ENCODE measurements around the gene CETN3.
"Not testable (repeated sequence)": the region's sequence is repeated elsewhere in the genome, so short reads cannot be mapped to it uniquely, and the experiment has no call there.

The CETN3 gene

GRCh38 chr5:90383903-90384302 is 25.7 kb downstream of the CETN3 start:
- DNase-seq (ENCODE audit: low read depth in 2 of 3, low spot score in 2 of 3) = no peak

GRCh38 chr5:90381213-90381929 is 28.2 kb downstream of the CETN3 start:
- DNase-seq (ENCODE audit: low read depth in 2 of 3, low spot score in 2 of 3) = no peak

- DNase-seq (ENCODE audit: low read depth in 2 of 3, low spot score in 2 of 3) = no peak
Observed at GRCh38 chr5:90379652-90380051, 29.9 kb downstream of the CETN3 start.

DNA sequence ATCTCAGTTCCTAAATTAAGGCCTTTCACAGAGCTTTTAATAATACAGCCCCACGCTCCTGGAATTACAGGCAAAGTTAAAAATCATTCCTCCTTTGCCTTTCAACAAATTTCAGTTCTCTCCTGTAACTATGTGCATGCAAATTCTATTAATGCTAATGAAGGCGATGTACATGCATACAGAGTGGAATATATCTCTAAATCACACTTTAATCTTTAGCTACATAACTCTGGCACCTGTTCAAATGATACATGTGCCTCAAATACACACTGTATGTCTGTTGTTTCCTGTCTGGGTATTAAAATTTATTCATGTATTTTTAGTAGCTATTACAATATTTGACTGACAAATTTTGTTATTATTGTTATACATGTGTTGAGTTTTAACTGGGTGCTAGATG is 30.8 kb downstream of the CETN3 start:
- DNase-seq (ENCODE audit: low read depth in 2 of 3, low spot score in 2 of 3) = no peak

DNA sequence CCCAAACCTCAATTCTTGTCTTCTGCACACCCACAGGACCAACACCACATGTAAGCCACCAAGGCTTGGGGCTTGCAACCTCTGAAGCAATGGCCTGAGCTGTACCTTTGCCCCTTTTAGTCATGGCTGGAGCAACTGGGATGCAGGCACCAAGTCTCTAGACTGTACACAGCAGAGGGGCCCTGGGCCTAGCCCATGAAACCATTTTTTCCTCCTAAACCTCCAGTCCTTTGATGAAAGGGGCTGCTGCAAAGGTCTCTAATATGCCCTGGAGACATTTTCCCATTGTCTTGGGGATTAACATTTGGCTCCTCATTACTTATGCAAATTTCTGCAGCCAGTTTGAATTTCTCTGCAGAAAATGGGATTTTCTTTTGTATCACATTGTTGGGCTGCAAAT is 38.3 kb downstream of the CETN3 start:
- DNase-seq (ENCODE audit: low read depth in 2 of 3, low spot score in 2 of 3) = not testable (repeated sequence)

- no peak for DNase-seq (ENCODE audit: low read depth in 2 of 3, low spot score in 2 of 3)
Observed at GRCh38 chr5:90368454-90369246, 40.9 kb downstream of the CETN3 start.

DNA sequence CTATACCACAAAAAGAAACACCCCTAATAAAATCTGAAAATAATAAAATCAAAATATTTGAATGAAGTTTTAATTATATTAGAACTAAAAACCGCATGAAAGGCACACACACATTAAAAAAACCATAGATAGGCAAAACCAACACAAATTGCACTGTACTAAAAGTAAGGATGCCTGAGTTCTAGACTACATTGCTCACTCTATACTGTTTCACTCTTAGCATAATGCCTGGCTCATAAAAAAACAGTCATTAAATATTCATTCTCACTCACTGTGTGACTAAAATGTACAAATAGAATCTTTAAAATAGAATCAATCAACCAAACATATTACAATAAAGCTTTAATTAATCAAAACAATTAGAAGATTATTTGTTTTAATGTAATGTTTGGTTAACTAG is 41.7 kb downstream of the CETN3 start:
- DNase-seq (ENCODE audit: low read depth in 2 of 3, low spot score in 2 of 3) = no peak

GRCh38 chr5:90366948-90367347 is 42.6 kb downstream of the CETN3 start:
- DNase-seq (ENCODE audit: low read depth in 2 of 3, low spot score in 2 of 3) = no peak

DNA sequence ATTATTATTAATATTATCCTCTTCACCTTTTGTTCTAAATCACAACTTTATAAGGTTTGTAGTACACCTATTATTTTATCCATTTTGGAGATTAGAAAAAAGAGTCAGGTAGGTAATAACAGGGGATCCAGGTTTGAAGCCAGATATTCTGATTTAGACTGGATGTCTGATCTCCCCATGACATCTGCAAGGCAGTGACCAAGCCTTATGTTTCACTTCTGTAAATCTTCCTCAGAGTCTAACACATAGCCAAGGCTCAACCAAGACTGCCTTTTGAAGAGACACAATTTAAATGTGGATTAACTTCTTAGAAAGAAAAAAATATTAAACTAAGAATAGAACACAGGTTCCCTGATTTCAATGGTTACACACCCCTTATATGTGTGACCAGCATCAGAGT is 44.2 kb downstream of the CETN3 start:
- no peak for DNase-seq (ENCODE audit: low read depth in 2 of 3, low spot score in 2 of 3)

- no peak for DNase-seq (ENCODE audit: low read depth in 2 of 3, low spot score in 2 of 3)
Observed at GRCh38 chr5:90359073-90359920, 50.3 kb downstream of the CETN3 start.

GRCh38 chr5:90356622-90357021 is 52.9 kb downstream of the CETN3 start:
- DNase-seq (ENCODE audit: low read depth in 2 of 3, low spot score in 2 of 3) = no peak

GRCh38 chr5:90356176-90356575 is 53.4 kb downstream of the CETN3 start:
- no peak for DNase-seq (ENCODE audit: low read depth in 2 of 3, low spot score in 2 of 3)

DNA sequence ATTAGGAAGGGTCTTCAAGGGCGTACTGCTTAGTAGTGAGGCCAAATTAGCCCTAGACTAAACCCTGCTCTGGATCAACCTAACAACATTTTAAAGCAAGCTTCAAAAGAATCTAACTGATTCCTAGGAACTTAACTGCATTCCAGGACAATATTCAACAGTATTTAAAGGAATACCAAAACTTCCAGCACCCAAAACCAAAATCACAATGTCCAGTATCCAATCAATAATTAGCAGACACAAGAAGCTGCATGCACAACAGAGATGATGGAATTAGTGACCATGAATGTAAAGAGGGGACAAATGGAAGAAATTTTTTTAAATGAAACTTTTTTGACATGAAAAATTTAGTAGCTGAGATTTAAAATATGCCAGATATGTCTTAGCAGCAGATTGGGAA is 53.9 kb downstream of the CETN3 start:
- no peak for DNase-seq (ENCODE audit: low read depth in 2 of 3, low spot score in 2 of 3)

- no peak for DNase-seq (ENCODE audit: low read depth in 2 of 3, low spot score in 2 of 3)
Observed at GRCh38 chr5:90353254-90353653, 56.3 kb downstream of the CETN3 start.

GRCh38 chr5:90351101-90351500 is 58.5 kb downstream of the CETN3 start:
- no peak for DNase-seq (ENCODE audit: low read depth in 2 of 3, low spot score in 2 of 3)

DNA sequence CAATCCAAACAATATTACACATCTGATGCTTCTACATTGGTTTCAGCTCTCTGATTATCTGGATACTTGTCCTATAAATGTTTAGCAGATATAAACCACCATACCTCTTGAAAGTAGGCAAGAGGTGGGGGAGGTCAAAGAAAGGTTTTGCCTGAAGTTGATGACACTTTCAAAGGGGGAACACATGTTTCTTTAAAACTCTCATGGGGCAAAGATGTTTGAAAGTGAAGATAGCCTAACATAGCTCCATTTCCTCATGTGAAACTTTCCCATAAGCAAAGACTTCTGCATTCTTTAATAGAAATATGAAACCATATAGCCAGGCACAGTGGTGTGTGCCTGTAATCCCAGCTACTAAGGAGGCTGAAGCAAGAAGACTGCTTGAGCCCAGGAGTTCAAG is 62.1 kb downstream of the CETN3 start:
- no peak for DNase-seq (ENCODE audit: low read depth in 2 of 3, low spot score in 2 of 3)

DNA sequence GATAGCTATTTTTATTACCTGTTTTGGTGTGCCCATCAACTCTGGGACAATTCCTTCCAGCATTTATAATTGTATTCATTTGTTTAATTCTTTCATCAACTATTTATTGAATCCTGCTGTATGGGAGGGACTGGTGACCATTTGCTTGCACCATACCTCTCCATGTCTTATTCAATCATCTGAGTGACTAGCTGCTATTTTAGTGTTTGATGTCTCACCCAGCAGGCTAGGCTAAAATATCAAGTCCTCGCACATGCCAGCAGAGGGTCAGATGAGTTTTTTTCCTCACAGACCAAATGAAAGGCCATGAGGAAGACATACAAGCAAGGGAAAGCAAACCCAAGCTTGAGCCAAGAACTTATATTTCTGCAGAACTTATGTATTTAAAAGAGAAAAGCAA is 63.9 kb downstream of the CETN3 start:
- DNase-seq (ENCODE audit: low read depth in 2 of 3, low spot score in 2 of 3) = no peak

DNA sequence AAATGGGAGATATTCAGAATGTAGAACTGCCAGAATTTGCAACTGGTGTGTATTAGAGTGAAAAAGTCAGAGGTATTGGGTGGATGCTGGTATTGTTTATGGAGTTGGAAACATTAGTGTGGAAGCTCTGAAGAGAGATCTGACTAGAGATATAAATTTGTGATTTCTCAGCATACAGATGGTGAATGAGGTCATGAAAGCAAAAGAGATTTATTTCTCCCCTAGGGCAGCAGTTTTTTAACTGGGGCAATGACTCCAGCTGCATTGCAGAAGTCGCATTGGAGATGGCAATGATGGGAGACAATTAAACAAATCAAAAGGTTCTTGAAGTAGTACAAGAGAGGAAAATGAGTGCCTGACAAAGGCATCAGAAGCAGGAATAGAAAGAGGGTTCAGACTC is 64.9 kb downstream of the CETN3 start:
- no peak for DNase-seq (ENCODE audit: low read depth in 2 of 3, low spot score in 2 of 3)

- not testable (repeated sequence) for DNase-seq (ENCODE audit: low read depth in 2 of 3, low spot score in 2 of 3)
Observed at GRCh38 chr5:90343731-90344130, 65.8 kb downstream of the CETN3 start.

DNA sequence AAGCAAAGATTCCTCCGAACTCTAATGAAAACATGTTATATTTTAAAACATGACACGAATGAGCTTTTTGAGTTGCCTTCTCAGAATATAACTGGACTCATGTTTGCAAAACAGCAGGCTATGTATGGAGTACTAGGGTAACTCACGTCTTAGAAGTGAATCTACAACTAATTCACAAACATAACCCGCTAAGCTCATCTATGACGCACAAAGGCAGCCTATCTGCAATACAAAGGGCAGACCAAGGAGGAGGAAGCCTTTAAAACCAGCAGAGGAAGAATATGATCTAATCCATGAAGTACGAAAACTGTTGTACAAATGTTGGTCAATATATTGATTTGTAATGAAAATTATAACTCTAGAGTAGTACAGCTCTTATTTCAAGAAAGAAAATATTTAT is 67.0 kb downstream of the CETN3 start:
- DNase-seq (ENCODE audit: low read depth in 2 of 3, low spot score in 2 of 3) = no peak

Measured in activated CD8-positive, alpha-beta memory T cell treated with anti-CD3 and anti-CD28 coated beads for 48 hours (primary cell).